ENCODE data around the gene PI16.
A peak's percentile ranks its signal among the peaks of the same experiment; 100 is the strongest.

The PI16 gene, protein sequence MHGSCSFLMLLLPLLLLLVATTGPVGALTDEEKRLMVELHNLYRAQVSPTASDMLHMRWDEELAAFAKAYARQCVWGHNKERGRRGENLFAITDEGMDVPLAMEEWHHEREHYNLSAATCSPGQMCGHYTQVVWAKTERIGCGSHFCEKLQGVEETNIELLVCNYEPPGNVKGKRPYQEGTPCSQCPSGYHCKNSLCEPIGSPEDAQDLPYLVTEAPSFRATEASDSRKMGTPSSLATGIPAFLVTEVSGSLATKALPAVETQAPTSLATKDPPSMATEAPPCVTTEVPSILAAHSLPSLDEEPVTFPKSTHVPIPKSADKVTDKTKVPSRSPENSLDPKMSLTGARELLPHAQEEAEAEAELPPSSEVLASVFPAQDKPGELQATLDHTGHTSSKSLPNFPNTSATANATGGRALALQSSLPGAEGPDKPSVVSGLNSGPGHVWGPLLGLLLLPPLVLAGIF

DNA sequence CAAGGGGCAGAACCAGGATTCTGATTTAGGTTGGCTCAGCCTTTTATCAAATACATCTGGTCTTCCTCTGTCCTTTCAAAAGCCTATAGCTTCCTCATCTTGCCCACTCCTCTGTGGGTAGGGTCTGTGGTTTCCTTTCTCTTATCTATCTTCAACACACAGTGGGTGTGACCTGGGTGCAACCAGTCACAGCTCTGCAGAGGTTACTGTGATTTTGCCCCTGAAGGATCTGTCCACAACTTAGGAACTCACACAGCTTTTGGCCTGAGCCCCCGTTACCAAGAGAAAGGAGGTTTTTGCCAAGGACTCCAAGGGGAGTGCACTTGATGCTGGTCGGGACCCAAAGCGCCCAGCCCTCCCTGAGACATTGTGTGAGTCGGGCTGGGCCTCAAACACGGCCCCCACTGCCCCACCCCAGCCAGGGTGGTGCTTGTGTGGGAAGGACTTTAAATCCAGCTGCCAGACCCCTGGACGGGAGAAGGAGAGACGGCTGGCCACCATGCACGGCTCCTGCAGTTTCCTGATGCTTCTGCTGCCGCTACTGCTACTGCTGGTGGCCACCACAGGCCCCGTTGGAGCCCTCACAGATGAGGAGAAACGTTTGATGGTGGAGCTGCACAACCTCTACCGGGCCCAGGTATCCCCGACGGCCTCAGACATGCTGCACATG, at the start of gene PI16:
TSS of gene PI16 (plus strand) at position 477 of the 670 bp plus-strand sequence. CDS start at position 500, 23 bp downstream.
- DNase-seq: peak in 5 of 56 donors; percentile 24 to 30 (median 25)

DNA sequence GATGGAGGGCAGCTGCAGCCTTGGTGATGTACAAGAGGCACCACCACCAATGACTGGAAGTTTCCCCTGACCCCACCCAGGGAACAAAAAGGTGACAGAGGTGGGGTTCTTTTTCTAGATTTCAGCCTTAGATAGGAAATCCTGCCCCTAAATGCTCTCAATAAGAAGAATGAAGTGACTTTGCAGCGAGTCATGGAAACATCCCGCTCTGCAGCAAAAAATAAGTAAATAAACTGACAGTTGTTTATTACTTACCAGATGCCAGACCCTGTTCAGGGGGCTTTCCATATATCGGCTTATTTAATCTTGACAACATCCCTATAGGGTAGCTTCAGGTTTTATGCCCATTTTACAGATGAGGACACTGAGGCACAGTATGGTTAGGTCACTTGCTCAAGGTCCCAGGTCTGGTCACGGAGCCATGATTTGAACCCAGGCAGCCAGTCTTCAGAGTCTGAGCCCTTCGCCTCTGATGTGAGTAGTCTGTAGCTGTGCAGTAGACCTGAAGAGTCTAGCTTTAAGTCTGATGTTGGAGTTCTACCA, 49.6 kb upstream of the PI16 start:
- DNase-seq: no peak

DNA sequence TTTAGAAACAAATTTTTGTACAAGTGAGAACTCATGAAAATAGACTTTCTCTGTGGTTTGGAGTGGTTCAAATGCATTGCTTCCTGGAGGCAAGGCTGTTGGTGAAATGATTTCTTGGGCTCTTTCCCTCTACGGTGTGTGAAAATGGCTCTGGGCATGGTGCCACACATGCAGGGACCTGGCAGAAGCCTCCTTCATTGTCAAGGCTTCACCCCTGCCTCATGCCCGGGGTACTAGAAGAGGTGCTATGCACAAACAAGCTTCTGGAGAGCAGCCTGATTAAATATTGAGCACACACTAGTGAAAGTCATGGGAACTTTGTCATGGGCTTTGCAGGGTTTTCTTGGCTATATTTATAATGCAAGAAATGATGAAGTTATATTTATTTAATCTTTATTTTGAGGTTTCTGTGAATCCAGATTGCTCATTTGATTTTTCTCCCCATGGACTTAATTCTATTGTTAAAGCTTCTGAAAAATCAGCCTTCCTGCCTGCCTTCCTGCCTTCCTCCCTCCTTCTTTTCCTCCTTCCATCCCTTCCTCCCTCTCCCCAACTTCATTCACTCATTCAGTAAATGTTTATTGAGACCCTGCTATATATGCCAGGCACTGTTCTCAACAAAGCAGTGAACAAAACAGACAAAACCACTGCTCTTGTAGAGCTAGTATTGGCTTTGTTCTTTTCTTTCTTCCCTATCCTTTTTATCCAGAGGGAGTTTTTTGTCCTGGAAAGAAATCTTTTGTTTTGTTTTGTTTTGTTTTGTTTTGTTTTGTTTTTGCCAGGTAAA, 47.8 kb upstream of the PI16 start:
- DNase-seq: peak in 21 of 56 donors; percentile 5 to 56 (median 26)

DNA sequence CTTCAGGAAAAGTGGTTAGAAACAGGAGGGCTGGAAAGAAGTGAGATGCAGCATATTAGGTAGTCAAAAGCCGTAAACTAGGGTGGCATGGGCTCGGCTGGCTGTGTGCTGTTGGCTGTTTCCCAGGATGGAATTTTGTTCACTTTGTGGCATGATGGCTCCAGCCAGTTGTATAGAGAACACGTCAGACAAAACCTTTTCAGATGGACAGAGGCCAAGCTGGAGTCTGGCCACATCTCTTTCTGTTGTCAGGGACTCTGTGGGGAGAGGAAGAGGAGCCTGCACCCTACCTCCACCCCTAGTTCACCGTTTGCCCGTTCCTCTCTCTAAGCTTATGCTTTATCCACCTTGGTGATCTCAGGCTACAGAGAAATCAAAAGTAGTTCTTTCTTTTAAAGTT, 46.8 kb upstream of the PI16 start:
- peak in 24 of 56 donors; percentile 2 to 81 (median 26) for DNase-seq

DNA sequence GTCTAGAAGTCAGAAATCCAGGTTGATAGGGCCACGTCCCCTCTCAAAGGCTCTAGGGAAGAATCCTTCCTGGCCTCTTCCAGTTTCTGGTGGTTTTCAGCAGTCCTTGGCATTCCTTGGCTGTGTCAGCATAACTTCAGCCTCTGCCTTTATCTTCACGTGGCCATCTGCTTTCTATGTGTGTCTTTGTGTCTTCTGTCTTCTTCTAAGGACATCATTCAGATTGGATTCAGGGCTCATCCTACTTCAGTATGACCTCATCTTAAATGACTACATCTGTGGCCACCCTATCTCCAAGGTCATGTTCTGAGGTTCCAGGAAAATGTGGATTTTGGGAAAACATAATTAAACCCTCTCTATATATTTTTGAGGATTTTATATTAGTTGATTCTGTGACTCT, 45.8 kb upstream of the PI16 start:
- no peak for DNase-seq

DNA sequence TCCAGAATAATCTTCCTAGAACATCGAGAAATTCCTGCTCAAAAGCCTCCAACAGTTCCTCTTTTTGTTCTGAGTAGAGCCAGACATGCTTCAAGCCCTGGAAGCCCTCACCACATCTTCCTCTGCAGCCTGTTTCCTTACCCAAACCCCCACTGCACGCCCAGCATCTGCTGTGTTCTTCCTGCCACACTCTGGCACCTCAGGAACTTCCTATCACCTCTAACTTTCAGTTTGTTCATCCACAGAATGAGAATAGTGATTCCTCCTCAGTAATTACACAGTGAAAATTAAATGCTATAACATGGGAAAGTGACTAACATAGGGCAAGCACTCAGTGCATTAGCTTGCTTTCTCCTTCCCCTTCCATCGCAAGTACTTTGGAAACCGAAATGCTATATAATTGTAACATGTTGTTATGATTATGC, 42.5 kb upstream of the PI16 start:
- DNase-seq: peak in 2 of 56 donors; percentile 22 to 37

DNA sequence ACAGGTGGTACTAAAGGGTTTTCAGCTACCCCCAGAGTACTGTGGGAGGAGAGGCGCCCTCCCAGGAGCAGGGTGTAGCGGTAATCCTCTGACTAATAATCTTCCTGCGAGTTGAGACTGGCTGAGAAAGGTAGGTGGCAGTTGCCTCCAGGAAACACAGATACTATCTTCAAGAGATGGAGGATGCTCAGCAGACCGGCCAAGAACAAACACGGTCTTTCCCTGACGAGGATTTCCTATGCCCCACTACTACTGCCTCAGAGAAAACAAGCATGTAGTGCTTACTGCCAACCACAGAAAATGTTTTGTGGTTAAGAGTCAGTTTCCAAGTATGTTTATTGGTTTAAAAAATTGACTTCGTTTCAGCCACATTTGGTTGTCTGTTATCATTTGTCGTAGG, 42.0 kb upstream of the PI16 start:
- DNase-seq: peak in 8 of 56 donors; percentile 5 to 23 (median 16)

DNA sequence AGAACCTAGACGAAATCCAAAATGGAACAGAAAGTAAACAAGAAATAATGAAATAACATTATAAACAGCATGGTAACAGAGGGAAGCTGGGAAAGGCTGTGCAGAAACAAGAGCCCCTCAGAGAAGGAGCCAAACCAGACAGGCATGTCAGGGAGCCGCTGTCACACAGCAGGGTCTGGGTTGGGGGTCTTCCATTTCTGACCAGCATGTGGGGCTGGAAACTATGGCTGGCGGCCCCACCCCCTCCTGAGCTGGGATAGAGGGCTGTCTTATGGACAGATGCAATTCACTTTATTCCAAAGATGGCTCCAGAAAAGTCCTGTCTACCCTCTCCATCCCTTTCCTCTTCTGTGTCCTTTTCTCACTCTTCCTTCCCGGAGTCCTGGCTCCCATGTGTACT, 41.5 kb upstream of the PI16 start:
- no peak for DNase-seq

DNA sequence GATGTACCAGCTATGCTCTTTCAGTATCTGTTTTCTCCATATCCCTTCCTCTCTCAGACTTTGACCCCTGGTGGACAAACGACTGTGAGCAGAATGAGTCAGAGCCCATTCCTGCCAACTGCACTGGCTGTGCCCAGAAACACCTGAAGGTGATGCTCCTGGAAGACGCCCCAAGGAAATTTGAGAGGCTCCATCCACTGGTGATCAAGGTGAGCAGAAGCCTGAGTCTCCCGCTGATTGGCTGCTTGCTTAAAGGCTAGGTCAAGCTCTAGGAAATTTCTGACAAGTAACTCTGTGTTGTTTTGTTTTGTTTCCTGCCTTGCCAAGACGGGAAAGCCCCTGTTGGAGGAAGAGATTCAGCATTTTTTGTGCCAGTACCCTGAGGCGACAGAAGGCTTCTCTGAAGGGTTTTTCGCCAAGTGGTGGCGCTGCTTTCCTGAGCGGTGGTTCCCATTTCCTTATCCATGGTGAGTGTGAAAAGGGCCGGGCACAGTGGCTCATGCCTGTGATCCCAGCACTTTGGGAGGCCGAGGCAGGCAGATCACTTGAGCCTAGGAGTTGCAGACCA, 40.2 kb upstream of the PI16 start:
- peak in 2 of 56 donors; percentile 18 to 20 for DNase-seq

DNA sequence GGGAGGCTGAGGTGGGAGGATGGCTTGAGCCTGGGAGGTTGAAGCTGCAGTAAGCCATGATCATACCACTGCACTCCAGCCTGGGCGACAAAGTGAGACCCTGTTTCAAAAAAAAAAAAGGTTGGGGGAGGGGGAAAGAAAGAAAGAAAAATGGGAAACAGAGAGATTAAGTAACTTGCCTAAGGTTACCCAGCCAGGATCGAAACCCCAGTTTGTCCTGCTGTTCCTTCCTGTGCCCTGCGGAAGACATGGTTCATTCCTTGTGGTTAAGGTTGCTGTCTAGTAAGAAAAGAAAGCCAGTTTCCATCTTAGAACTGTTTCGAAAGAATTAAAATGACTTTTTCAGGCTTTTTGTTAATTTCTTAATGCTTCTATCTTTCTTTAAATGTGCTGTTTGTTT, 38.9 kb upstream of the PI16 start:
- no peak for DNase-seq

DNA sequence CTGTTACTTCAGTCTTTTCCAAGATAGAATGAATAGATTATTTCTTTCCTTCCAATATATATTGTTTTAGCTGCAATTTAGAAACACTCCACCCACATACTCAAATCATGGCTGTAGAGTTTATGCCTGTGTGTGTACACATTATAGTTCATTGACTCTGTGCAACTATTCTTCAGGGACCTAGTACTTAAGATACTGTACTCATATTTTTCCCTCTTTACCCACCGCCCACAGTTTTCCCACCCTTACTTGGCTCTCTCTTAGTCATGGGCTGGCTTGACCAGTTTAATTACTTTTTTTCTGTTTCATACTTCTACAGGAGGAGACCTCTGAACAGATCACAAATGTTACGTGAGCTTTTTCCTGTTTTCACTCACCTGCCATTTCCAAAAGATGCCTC, 38.4 kb upstream of the PI16 start:
- no peak for DNase-seq

DNA sequence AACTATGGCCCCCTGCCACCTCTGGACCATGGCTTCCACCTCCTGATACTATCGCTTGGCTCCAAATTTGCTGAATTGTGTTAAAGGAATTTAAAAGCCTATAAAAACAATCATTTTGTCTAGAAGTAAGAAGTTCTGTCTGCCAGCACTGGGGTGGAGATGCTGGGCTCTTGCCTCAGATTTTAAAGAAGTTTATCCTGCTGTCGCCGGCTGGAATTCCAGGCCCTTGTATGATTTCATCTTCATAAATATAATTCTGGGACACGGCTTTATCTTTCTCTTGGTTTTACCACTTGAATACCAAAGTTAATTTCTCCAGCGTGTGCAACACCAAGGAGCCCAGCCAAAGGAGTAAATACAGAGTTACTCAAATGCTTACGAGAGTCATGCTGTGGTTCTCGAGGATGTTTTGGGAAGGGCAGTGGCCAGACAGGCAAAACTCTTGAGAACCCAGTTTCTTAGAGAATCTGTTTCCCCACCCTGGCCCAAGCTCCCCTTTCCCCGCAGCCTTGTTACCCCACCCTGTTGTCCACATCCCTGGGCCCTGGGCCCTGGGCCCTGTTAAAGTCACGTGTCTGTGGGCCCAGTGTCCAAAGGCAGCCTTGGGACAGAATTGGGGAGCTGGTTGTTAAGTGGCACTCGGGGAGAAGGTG, 36.9 kb upstream of the PI16 start:
- no peak for DNase-seq

DNA sequence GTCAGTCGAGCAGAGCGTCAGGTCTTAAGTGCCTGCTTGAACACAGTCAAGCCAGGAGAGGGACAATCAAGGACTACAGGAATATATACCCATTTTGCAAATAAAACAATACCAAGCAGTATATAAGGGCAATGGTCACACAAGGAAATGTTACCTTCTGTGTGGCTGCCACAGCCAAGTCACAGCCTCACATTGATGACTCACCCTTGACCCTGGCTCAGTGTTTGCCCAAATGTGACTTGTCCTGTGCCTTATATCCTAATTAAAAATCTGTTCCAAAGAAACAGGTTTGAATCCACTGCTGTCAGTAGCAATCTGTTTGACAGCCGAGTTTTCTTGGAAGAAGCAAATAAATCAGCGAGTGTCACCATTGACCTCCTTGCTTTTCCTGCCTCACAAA, 34.5 kb upstream of the PI16 start:
- DNase-seq: no peak

DNA sequence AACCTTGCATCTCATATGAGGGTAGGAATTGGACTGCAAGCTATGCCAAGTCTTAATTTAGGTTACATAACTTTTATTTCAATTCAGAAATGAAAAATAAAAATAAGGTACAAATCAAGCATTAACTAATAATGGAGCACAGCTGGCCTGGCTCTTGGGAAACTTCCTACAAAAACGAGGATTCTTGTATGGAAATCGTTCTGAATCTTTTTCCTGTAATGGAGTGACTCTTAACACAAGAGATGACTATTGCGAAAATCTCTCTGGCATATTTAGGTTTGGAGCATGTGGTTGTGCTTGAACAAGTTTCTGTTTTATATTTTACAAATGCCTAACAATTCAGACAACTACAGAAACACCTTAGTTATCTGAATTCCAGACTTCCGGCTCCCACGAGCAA, 34.0 kb upstream of the PI16 start:
- DNase-seq: no peak

DNA sequence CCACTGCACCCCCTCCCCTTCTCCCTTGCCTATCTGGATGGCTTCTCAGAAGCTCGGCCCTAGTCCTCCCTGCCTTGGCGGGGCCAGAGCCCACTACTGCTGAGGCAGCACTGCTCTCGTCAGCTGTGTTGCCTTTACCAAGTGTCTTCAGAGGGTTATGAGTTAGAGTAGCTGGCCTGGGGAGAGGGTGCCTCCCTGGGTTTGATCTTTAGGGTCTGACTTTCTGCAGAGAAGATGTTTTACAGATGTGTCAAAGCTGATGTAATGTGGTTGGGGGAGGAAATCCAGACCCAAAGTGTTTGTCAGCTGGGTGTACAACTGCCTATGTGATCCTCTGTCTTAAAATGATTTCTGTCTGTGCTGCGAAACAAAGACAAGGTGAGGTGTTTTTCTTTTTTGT, 30.4 kb upstream of the PI16 start:
- DNase-seq: no peak

DNA sequence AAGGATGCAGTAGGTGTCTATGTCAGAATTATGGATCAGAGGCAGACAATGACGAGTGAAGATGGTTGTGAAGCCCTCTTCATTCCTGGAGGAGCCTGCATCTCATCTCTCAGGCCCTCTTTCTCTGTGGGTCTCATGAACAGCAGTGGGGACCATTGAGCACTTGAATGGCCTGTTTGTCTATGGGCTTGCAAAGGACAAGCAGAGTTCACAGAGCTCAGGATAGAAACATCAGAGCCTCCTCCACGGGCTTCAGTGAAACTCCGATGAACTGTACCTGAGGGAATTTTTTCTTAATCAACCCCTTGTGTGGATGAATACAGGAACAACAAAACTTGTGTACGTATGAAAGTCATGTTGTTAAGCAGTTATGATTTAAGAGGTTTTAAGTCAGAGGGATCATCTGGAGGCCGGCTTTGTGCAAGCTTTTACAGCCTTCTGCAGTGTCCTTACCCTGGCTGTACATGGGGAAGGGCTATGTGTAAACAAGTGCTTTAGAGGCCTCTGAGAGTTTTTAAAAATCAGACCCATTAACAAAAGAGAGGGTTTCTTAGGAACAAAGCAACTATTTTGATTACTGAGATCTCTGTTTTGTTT, 29.7 kb upstream of the PI16 start:
- peak in 1 of 56 donors; percentile 12 for DNase-seq

DNA sequence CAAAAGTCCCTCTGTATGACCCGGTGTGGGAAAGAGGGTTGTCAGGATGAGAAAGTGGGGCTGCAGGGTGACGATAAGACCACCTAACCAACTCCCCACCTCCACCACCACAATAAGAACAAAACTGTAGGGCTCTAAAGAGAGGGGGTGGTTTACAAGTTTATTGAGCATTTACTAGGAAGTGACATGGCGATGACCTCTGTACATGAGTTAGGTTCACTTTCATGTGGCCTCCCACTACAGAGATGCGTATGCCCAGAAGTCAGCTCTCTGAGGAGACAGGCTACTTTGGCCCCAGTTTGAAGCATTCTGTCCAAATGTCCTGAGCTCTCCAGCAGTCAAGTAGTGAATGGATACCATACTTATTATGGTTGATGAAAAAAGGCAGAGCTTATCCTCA, 28.7 kb upstream of the PI16 start:
- no peak for DNase-seq

DNA sequence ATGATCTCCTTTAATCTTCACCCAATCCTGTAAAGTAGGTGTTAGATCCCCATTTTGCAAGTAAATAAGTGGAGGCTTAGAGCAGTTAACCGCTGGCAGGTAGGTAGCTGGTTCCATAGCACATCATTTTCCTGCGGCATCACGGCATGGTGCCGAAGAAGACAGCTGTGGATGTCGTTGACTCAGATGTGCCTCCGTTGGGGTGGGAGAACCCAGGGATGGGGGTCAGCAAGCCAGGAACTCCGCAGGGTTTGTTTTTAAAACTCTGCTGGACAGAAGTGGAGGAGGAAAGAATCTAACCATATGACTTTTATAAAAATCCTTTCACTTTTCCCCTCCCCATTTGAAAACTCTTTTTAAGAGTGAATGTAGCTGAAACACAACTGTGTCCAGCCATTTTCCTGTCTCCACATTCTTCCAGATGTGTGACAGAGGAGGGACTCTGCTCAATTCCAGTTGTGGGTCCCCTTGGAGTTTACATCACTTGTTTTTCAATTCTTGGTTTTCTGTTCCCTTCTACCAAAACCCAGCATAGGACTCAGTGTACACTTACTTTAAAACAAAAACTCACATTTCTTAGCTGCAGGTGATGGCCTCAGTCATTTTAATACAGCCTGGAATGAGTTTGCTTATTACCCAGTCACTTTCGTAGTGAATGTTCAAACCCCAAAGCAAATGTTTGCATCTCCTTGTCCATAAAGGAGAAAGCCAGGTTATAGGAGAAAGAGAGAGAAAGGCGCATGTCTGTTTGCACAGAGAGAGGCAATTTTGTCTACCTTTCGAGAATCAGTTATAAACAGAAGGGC, 27.6 kb upstream of the PI16 start:
- DNase-seq: no peak
